Rectal smooth muscle tissue (tissue), 1 donor: ENCODE measurements around the gene MELK.

Source experiments
- H3K27ac ChIP-seq: one replicate; pipeline ENCODE4 v1.7.0; 2013; ENCODE audit warnings: low read depth, low read length, inconsistent platforms
- H3K27me3 ChIP-seq: one replicate; pipeline ENCODE4 v1.7.0; 2013; ENCODE audit warnings: low read length; ENCODE audit not compliant: control insufficient read depth, insufficient read depth
- H3K36me3 ChIP-seq: one replicate; pipeline ENCODE4 v1.7.0; 2013; ENCODE audit warnings: low read length; ENCODE audit not compliant: control insufficient read depth, insufficient read depth
- H3K4me1 ChIP-seq: one replicate; pipeline ENCODE4 v1.7.0; 2013; ENCODE audit warnings: low read length; ENCODE audit not compliant: control insufficient read depth, insufficient read depth
- H3K4me3 ChIP-seq: one replicate; pipeline ENCODE4 v1.7.0; 2013; ENCODE audit warnings: low read length
- H3K9ac ChIP-seq: one replicate; pipeline ENCODE4 v1.7.0; 2013; ENCODE audit warnings: low read length

Gene MELK

DNA sequence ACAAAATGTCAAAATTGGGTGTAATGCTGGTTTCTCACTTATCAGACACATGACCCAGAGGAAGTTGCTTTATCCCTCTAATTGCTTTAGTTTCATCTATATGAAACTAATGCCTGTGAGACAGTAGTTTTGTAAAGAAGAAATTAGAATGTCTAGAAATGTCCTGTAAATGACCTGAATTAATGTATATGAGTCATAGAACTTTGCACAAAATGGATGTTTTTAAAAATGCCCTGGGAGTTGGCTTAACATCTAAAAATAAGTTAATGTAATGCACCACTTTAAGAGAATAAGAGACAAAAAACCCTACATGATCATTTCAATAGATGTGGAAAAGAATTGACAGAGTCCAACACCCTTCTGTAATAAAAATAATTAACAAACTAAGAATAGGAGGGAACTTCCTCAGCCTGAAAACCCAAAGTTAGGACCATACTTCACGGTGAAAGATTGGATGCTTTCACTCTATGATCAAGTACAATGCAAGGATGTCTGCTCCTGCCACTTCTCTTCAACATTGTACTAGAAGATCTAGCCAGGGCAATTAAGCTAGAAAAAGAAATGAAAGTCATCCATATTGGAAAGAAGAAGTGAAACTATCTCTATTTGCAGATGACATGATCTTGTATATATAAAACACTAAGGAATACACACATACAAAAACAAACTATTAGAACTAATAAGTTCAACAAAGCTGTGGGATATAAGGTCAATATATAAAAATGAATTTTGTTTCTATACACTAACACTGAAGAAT lies 117.9 kb downstream of the MELK start:
- Histone ChIP-seq H3K9ac (no peak overlapping the region), H3K4me1 (no peaks in the 10 kb centered on the region), H3K27ac (no peak overlapping the region), H3K27me3 (no peaks in the 10 kb centered on the region), H3K4me3 (no peak overlapping the region), H3K36me3 (no peaks in the 10 kb centered on the region)

DNA sequence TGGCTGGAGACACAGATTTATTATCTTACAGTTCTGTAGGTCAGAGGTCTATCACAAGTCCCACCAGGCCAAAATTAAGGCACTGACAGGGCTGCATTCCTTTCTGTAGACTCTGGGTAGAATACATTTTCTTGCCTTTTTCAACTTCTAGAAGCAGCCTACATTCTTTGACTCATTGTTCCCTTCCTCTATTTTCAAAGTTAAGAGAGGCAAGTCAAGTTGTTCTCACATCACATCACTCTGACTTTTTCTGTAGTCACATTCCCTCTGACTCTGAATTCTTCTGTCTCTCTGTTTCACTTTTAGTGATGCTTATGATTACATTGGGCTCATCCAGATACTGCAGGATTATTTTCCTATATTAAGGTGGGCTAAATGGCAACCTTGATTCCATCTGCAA lies 119.0 kb downstream of the MELK start:
- Histone ChIP-seq H3K27me3 (no peaks in the 10 kb centered on the region), H3K9ac (no peak overlapping the region), H3K36me3 (no peaks in the 10 kb centered on the region), H3K4me3 (no peak overlapping the region), H3K4me1 (no peaks in the 10 kb centered on the region), H3K27ac (no peak overlapping the region)

DNA sequence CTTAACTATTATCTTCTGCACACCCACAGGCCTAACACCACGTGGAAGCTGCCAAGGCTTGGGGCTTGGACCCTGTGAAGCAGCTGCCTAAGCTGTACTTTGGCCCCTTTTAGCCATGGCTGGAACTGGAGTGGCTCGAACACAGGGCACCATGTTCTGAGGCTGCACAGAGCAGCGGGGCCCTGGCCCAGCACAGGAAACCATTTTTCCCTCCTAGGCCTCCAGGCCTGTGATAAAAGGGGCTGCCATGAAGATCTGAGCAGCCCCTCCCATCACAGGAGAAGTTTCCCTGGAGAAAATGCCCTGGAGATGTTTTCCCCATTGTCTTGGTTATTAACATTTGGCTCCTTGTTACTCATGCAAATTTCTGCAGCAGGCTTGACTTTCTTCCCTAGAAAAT lies 126.3 kb downstream of the MELK start:
- Histone ChIP-seq H3K4me1 (no peaks in the 10 kb centered on the region), H3K27me3 (no peaks in the 10 kb centered on the region), H3K9ac (no peak overlapping the region), H3K4me3 (no peak overlapping the region), H3K36me3 (no peaks in the 10 kb centered on the region), H3K27ac (no peak overlapping the region)

DNA sequence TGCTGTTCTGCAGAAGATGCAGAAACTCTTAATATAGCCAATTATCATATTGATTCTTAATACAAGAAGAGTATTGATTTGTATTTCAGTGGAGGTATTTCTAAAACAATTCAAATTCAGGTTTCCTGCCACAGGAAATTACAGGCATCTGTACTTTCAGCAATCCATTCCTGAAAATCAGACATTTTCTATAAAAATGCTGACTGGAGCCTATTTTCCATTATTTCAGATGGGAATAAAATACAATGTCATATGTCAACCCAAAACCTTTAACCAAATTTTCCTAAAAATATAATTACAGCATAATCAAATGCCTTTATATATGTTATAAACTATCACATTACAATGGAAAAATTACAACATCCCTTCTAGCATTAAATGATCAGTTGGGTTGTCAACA lies 131.5 kb downstream of the MELK start:
- Histone ChIP-seq H3K36me3 (no peaks in the 10 kb centered on the region), H3K4me3 (no peak overlapping the region), H3K9ac (no peak overlapping the region), H3K27me3 (no peaks in the 10 kb centered on the region), H3K27ac (no peak overlapping the region), H3K4me1 (no peaks in the 10 kb centered on the region)

DNA sequence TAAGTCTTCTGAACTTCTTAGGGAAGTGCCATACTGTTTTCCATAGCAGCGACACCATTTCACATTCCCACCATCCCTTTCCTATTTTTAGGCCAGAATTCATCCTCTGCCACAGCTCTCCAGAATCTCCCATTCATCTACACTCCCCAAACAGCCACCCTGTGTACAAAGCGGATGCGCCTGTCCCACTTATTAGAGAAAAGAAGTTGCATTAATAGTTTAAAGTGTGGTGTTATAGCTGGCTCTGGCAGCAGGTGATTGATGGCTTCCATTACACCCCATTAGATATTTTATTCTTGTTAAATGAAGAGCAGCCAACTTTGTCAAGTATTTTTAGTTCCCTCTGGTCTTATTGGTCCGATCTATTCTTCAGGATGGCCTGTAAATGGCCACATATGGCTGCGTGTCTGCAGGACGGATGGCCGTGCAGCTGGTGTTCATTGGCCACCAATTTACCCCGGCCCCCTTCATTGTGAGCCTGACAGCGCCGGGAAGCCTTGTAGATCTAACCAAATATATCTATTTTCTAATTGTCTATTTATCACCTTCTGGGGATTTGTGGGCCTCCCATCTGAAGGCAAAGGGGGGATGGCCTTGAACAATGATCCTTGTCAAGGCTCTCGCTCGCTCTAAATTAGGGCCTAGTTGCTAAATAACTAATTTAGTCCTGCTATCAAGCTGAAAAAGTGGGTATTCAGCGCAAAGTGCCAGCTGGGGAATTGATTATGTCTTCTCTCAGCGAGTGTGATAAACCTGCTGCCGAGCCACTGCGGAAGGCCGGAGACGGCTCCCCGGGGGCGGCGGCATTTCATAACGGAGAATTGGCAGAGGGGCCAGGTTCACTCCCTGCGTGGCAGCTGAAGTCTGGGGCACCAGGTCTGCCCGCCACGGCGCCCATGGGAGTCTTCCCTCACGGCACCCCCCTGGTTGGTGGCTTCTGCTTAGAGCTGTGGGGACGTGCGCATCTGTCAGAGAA lies 141.1 kb downstream of the MELK start:
- no peak overlapping the region for H3K27ac ChIP-seq
- no peak overlapping the region for H3K4me3 ChIP-seq
- H3K36me3 ChIP-seq, result no peaks in the 10 kb centered on the region
- no peak overlapping the region for H3K9ac ChIP-seq
- no peaks in the 10 kb centered on the region for H3K4me1 ChIP-seq
- H3K27me3 ChIP-seq, result no peaks in the 10 kb centered on the region

DNA sequence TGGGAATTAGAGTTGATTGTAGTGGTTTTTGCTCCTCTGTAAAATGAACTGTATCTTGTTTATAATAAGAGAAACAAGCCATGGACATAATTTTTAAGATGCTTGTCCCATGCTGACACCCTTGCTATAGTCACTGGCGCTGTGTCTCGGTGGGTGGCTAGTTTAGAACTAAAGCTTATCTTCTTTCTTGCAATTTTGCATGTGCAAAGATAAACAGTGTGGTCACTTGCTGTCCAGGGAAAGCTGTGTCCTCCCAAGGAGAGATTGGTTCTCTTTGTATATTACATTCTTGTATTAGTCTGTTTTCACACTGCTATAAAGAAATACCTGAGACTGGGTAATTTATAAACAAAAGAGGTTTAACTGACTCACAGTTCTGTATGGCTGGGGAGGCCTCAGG lies 143.8 kb downstream of the MELK start:
- Histone ChIP-seq H3K4me3 (no peak overlapping the region), H3K9ac (no peak overlapping the region), H3K36me3 (no peaks in the 10 kb centered on the region), H3K27me3 (no peaks in the 10 kb centered on the region), H3K27ac (no peak overlapping the region), H3K4me1 (no peaks in the 10 kb centered on the region)

DNA sequence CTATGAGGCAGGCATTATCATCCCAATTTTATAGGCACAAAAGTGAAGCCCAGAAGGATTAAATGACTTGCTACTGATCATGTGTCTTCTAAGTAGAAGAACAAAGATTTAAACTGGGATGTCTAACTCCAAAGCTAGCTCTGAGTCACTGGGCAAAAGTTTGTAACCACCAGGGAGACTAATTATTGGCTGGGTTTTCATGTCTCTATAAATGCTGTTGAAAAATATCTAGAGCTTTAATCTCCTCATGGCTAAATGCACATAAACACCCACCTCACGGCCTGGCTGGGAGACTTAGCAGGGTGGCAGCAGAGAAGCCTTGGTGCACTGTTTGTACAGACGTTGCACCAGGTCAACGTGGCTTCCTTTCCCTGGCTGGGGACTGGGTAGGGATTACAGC lies 144.6 kb downstream of the MELK start:
- H3K27ac ChIP-seq, result no peak overlapping the region
- H3K27me3 ChIP-seq, result no peaks in the 10 kb centered on the region
- no peak overlapping the region for H3K4me3 ChIP-seq
- H3K9ac ChIP-seq, result no peak overlapping the region
- H3K4me1 ChIP-seq, result no peaks in the 10 kb centered on the region
- H3K36me3 ChIP-seq, result no peaks in the 10 kb centered on the region

DNA sequence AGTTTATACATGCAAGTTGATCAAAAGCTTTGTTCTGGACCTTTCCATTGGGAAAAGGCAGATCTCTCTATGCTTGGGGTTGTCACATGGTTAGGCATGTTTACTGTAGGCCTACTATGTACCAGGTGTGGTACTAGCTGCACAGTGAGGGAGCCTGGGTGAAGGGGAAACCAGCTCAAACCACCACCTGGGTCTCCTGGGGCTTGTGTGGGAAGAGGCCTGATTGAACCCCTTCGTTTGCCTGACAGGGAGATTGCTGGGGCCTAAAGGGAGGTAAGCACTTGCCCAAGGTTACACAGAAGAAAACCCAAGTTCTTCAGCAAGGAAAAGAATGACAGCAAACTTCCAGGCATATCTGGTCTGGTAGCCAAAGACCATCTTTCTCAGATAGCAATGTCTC lies 145.9 kb downstream of the MELK start:
- no peak overlapping the region for H3K27ac ChIP-seq
- H3K9ac ChIP-seq, result no peak overlapping the region
- no peak overlapping the region for H3K4me3 ChIP-seq
- H3K4me1 ChIP-seq, result no peaks in the 10 kb centered on the region
- no peaks in the 10 kb centered on the region for H3K36me3 ChIP-seq
- no peaks in the 10 kb centered on the region for H3K27me3 ChIP-seq

DNA sequence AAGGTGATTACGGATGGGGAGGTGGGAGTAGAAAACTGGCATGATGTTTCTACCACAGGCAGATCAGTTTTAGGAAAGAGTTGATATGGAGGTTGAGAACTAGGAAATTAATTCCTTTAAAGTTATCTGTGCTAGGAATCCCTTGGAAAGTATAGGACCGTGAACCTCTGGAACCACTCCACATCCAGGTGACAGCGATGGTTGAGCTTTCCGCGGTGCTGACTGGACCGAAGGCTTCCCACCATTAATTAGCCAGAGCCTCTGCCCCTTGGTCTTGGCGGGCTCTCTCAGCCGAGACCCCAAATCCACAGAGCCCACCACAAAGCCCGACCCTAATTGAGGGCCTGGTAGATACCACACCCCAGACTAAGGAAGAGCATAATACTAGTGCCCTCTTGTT lies 147.3 kb downstream of the MELK start:
- Histone ChIP-seq H3K4me1 (no peaks in the 10 kb centered on the region), H3K27ac (no peak overlapping the region), H3K36me3 (no peaks in the 10 kb centered on the region), H3K9ac (no peak overlapping the region), H3K4me3 (no peak overlapping the region), H3K27me3 (no peaks in the 10 kb centered on the region)

DNA sequence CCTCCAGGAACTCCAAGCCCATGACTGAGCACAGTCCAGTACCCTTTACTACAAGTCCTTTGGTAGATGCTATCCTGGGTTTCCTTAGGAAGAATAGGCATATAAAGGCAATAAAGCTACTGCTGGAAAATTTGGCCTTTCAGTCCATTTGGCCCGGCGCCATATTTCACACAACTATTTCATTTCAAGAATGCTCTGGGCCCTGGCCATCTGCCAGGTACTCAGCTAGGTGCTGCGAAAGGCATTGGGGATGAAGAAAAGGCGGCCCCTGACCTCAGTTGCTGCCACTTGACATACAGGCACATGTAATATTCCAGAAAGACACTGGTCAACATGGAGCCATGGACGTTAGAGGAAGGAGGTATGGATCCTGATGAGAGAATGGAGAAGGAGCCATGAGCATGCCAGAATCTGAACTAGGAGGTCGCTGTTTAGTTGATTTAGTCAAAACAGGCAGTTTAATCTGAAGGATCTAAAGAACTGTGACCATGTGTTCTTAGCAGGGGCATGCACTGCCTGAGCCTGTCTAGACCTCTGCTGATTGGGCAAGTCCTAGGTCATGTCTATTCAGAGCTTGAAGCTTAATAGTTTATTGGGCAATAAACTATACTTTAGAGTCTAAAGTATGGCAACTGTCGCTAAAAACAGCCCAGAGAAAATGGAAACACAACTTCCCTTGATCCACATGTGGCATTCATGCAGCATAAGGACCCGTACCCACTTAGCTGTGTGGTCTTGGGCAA lies 149.3 kb downstream of the MELK start:
- no peak overlapping the region for H3K9ac ChIP-seq
- no peaks in the 10 kb centered on the region for H3K27me3 ChIP-seq
- H3K4me1 ChIP-seq, result no peaks in the 10 kb centered on the region
- H3K27ac ChIP-seq, result no peak overlapping the region
- H3K36me3 ChIP-seq, result no peaks in the 10 kb centered on the region
- no peak overlapping the region for H3K4me3 ChIP-seq

DNA sequence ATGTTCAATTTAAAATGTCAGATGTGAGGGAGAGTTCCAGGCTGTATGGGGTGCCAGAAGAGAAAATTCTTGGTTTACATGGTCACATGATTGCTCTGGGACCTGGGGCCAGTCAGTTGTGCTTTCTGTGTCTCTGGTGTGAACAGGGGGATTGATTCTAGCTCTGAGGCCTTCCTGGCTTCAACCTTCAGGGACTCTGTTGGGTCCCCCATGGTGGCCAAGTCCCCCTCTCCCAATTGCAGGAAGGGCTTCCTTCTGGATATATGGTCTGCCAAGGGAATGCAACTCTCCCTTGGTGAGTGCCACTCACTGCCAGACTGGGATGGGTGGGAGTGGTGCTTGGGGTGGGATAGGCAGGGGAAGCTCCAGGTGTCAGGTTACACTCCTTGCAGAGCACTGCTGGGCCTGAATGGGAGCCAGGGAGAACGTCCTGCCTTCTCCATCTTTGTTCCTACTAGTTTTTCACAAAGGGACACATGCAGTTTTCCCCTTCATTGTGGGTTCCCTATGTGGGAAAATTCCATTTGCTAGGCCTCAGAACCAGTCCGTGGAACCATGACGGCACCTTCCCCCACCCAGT lies 153.2 kb downstream of the MELK start:
- Histone ChIP-seq H3K4me1 (no peaks in the 10 kb centered on the region), H3K9ac (no peak overlapping the region), H3K27ac (no peak overlapping the region), H3K27me3 (no peaks in the 10 kb centered on the region), H3K36me3 (no peaks in the 10 kb centered on the region), H3K4me3 (no peak overlapping the region)
